Keratinocyte (primary cell): ENCODE results near the gene DCHS1. TPM values are rescaled to one million over a fixed set of nuclear protein-coding genes. Genes with fewer than 3 reads are reported as not detected.

Experiments
- DNase-seq: peaks from one replicate; pipeline ENCODE4 v3.0.0-alpha.2; 2011; ENCODE audit warnings: low read depth, missing footprints, low spot score
- FAIRE-seq: peaks from 2 replicates; lab custom pipeline; 2011; peaks lifted over from hg19 to GRCh38; lab: Jason Lieb, UNC
- H2AFZ ChIP-seq: 2 replicates; pipeline ENCODE4 v1.6.0; 2012; ENCODE audit warnings: low read length, control low read depth, inconsistent platforms; ENCODE audit not compliant: control insufficient read depth
- H3K27ac ChIP-seq: 2 replicates; pipeline ENCODE4 v1.5.1; 2011; ENCODE audit warnings: low read length; ENCODE audit not compliant: control insufficient read depth, insufficient read depth
- H3K27me3 ChIP-seq: 3 replicates; pipeline ENCODE4 v1.6.0; 2011; ENCODE audit warnings: low read length; ENCODE audit not compliant: control insufficient read depth, insufficient read depth; ENCODE audit errors: extremely low read depth
- H3K36me3 ChIP-seq, 2 experiments: 2 replicates in 1 of 2; 3 replicates in 1 of 2; pipeline ENCODE4 v1.5.1; 2011; ENCODE audit warnings: low read length in 2 of 2, mild to moderate bottlenecking in 1 of 2; ENCODE audit not compliant: control insufficient read depth in 2 of 2, insufficient read depth in 2 of 2; ENCODE audit errors: extremely low read depth in 1 of 2
- H3K4me1 ChIP-seq: 3 replicates; pipeline ENCODE4 v1.5.1; 2011; ENCODE audit warnings: low read length; ENCODE audit not compliant: control insufficient read depth, insufficient read depth; ENCODE audit errors: extremely low read depth
- H3K4me2 ChIP-seq: 3 replicates; pipeline ENCODE4 v1.6.0; 2011; ENCODE audit warnings: low read depth, low read length; ENCODE audit not compliant: control insufficient read depth, insufficient read depth; ENCODE audit errors: extremely low read depth
- H3K4me3 ChIP-seq, 3 experiments: fragments of 200-600 bp in 1 of 3; sonication (generic) in 1 of 3; 2 replicates in 2 of 3; 3 replicates in 1 of 3; pipeline ENCODE4 v1.5.1; 2011 to 2016; ENCODE audit warnings: low read length in 3 of 3, mild to moderate bottlenecking in 3 of 3, control low read depth in 2 of 3, inconsistent platforms in 1 of 3, low read depth in 1 of 3, mixed read lengths in 1 of 3, mixed run types in 1 of 3, moderate library complexity in 1 of 3; ENCODE audit not compliant: control insufficient read depth in 2 of 3, insufficient read depth in 2 of 3; ENCODE audit errors: extremely low read depth in 1 of 3
- H3K79me2 ChIP-seq: 2 replicates; pipeline ENCODE4 v1.6.0; 2012; ENCODE audit warnings: low read length; ENCODE audit not compliant: control insufficient read depth, insufficient read depth
- H3K9ac ChIP-seq: 3 replicates; pipeline ENCODE4 v1.6.0; 2011; ENCODE audit warnings: low read length; ENCODE audit not compliant: control insufficient read depth, insufficient read depth; ENCODE audit errors: extremely low read depth
- H3K9me1 ChIP-seq: 3 replicates; pipeline ENCODE4 v1.6.0; 2011; ENCODE audit warnings: low read length; ENCODE audit not compliant: control insufficient read depth, insufficient read depth; ENCODE audit errors: extremely low read depth
- H3K9me3 ChIP-seq: 2 replicates; pipeline ENCODE4 v1.5.1; 2012; ENCODE audit warnings: low read depth, low read length; ENCODE audit not compliant: control insufficient read depth
- H4K20me1 ChIP-seq: 3 replicates; pipeline ENCODE4 v1.6.0; 2011; ENCODE audit warnings: low read length; ENCODE audit not compliant: control insufficient read depth, insufficient read depth; ENCODE audit errors: extremely low read depth
- EZH2 ChIP-seq: IDR thresholded peaks from one replicate; pipeline ENCODE4 v1.6.1; 2012; ENCODE audit warnings: inconsistent platforms, mild to moderate bottlenecking, low read length, moderate library complexity
- dilution Hi-C: fragments of 300-500 bp; cut with MboI; formaldehyde crosslinking; loops from one replicate; pipeline ENCODE4 v1.7.0; 2020; ENCODE audit warnings: low sequenced_read_pairs; ENCODE audit not compliant: extremely low pct_ligation_motif_present
- polyA plus RNA-seq, 5 experiments: library from polyadenylated mRNA; depleted of rRNA in 3 of 5; stranded (reverse) in 3 of 5; stranded (forward) in 1 of 5; unstranded in 1 of 5; fragments of >200 nt; gene quantifications; 1 replicate in 1 of 5; 2 replicates in 3 of 5; 3 replicates in 1 of 5; pipeline versions ENCODE4 v1.2.1 to v1.2.3, GENCODE V29; 2011 to 2012; ENCODE audit warnings: missing spikeins in 2 of 5, low read depth in 1 of 5, low replicate concordance in 1 of 5
- TF ChIP-seq, protein P1 (sequence below), 3 experiments: IDR thresholded peaks in 1 of 3; conservative IDR thresholded peaks in 1 of 3; optimal IDR thresholded peaks in 1 of 3; 2 replicates in 2 of 3; 3 replicates in 1 of 3; pipeline versions ENCODE3 to v1.5.1; 2011; ENCODE audit warnings: low read length in 3 of 3, mild to moderate bottlenecking in 3 of 3, moderate library complexity in 2 of 3, control low read depth in 1 of 3, inconsistent platforms in 1 of 3; ENCODE audit not compliant: insufficient read depth in 2 of 3; ENCODE audit errors: extremely low read depth in 1 of 3

The DCHS1 gene
- polyA plus RNA-seq, 1 donor (not counting 4 experiments of a cell fraction or from before 2014, with no cell fraction given), result 0.03 TPM

- H3K4me3 ChIP-seq, result no peak overlapping the region
- no peaks in the 10 kb centered on the region for H3K9me3 ChIP-seq
- no peak overlapping the region for H3K27ac ChIP-seq
- DNase-seq (no peak), FAIRE-seq (no peak)
- no peak overlapping the region for H3K9ac ChIP-seq
- no peaks in the 10 kb centered on the region for H3K9me1 ChIP-seq
- no peaks in the 10 kb centered on the region for H3K4me1 ChIP-seq
- dilution Hi-C loops, result no loop called here
- H4K20me1 ChIP-seq, result no peaks in the 10 kb centered on the region
- no peaks in the 10 kb centered on the region for H3K79me2 ChIP-seq
- H3K4me2 ChIP-seq, result no peak overlapping the region
- TF ChIP-seq, protein P1, sequence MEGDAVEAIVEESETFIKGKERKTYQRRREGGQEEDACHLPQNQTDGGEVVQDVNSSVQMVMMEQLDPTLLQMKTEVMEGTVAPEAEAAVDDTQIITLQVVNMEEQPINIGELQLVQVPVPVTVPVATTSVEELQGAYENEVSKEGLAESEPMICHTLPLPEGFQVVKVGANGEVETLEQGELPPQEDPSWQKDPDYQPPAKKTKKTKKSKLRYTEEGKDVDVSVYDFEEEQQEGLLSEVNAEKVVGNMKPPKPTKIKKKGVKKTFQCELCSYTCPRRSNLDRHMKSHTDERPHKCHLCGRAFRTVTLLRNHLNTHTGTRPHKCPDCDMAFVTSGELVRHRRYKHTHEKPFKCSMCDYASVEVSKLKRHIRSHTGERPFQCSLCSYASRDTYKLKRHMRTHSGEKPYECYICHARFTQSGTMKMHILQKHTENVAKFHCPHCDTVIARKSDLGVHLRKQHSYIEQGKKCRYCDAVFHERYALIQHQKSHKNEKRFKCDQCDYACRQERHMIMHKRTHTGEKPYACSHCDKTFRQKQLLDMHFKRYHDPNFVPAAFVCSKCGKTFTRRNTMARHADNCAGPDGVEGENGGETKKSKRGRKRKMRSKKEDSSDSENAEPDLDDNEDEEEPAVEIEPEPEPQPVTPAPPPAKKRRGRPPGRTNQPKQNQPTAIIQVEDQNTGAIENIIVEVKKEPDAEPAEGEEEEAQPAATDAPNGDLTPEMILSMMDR (optimal IDR thresholded peaks at IDR 0.05 in 1 of 3, IDR thresholded peaks at IDR 0.05 in 1 of 3, conservative IDR thresholded peaks at IDR 0.05 in 1 of 3; ENCODE audit: extremely low read depth in 1 of 3, insufficient read depth in 2 of 3, low read length in 3 of 3), result no peak
- no peak for TF ChIP-seq EZH2
- H3K27me3 ChIP-seq, result peaks cover 63% of the 10 kb centered on the region
- H2AFZ ChIP-seq, result no peak overlapping the region
- no peaks in the 10 kb centered on the region for H3K36me3 ChIP-seq
Measured at GRCh38 chr11:6653097-6653496, 2.5 kb downstream of the DCHS1 start.

- H2AFZ ChIP-seq, result no peak overlapping the region
- FAIRE-seq (no peak), DNase-seq (no peak)
- H3K4me2 ChIP-seq, result no peak overlapping the region
- no peaks in the 10 kb centered on the region for H3K79me2 ChIP-seq
- TF ChIP-seq EZH2, result no peak
- TF ChIP-seq, protein P1 (optimal IDR thresholded peaks at IDR 0.05 in 1 of 3, IDR thresholded peaks at IDR 0.05 in 1 of 3, conservative IDR thresholded peaks at IDR 0.05 in 1 of 3; ENCODE audit: extremely low read depth in 1 of 3, insufficient read depth in 2 of 3, low read length in 3 of 3), result no peak
- no peaks in the 10 kb centered on the region for H3K4me1 ChIP-seq
- no peaks in the 10 kb centered on the region for H3K9me1 ChIP-seq
- no peak overlapping the region for H3K9ac ChIP-seq
- H3K9me3 ChIP-seq, result no peaks in the 10 kb centered on the region
- no peak overlapping the region for H3K27ac ChIP-seq
- peaks cover 60% of the 10 kb centered on the region for H3K27me3 ChIP-seq
- no peaks in the 10 kb centered on the region for H3K36me3 ChIP-seq
- dilution Hi-C loops, result no loop called here
- no peak overlapping the region for H3K4me3 ChIP-seq
- no peaks in the 10 kb centered on the region for H4K20me1 ChIP-seq
Measured at GRCh38 chr11:6652182-6652581, 3.4 kb downstream of the DCHS1 start.
